Peyer's patch (tissue), 4 donors: ENCODE data around the gene PSMG4.
"Not testable (repeated sequence)": the region's sequence is repeated elsewhere in the genome, so short reads cannot be mapped to it uniquely, and the experiment has no call there.

Experiments
- CTCF ChIP-seq, 6 experiments: fragments of 450-650 bp in 4 of 6; fragments of 200-600 bp in 2 of 6; sonication (generic) in 1 of 6; IDR thresholded peaks; one replicate each; pipeline ENCODE4 v1.5.1; 2017 to 2019; ENCODE audit warnings: antibody characterized with exemption in 6 of 6, mild to moderate bottlenecking in 3 of 6, moderate library complexity in 1 of 6
- POLR2A ChIP-seq, 2 donors: fragments of 450-650 bp; IDR thresholded peaks; one replicate each; pipeline ENCODE4 v1.5.1; 2017; ENCODE audit warnings: antibody characterized with exemption in 2 of 2, mild to moderate bottlenecking in 2 of 2, moderate library complexity in 2 of 2

DNA sequence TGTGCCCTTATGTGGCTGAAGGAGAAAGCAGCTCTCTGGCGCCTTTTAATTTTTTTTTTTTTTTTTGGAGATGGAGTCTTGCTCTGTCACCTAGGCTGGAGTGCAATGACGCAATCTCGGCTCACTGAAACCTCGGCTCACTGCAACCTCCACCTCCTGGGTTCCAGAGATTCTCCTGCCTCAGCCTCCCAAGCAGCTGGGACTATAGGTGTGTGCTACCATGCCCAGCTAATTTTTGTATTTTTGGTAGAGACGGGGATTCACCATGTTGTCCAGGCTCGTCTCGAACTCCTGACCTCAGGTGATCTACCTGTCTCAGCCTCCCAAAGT is 13.9 kb upstream of the PSMG4 start:
- TF ChIP-seq POLR2A, CTCF (IDR thresholded peaks at IDR 0.05): not testable (repeated sequence)
